Mesenteric fat pad (tissue), 1 donor: Measurements from ENCODE around the gene COL4A6. TPM values are rescaled to one million over a fixed set of nuclear protein-coding genes. Genes with fewer than 3 reads are reported as not detected.

Source experiments
- DNase-seq: peaks from one replicate; pipeline ENCODE4 v3.0.0-alpha.2; 2020; ENCODE audit warnings: low spot score
- total RNA-seq: library from RNA; stranded (reverse); fragmentation: NEBNext Ultra II Directional; extraction: Animal tissue kit (Norgen Biotek cat#: 25700); gene quantifications from one replicate; pipeline ENCODE4 v1.2.1, GENCODE V29; 2021
- donor health status: DM: yes; HTN: yes; CAD: no.

The COL4A6 gene
- total RNA-seq, 1 donor from 2014 or later = 0.16 TPM

GRCh38 chrX:108217876-108218275 lies 220.3 kb downstream of the COL4A6 start:
- DNase-seq = no peak

- DNase-seq = no peak
These were observed 221.2 kb downstream of the COL4A6 start for GRCh38 chrX:108216919-108217571.

- DNase-seq = no peak
These were observed 221.8 kb downstream of the COL4A6 start for GRCh38 chrX:108216405-108216804.

- no peak for DNase-seq
These were observed 226.9 kb downstream of the COL4A6 start for GRCh38 chrX:108211301-108211700.

- DNase-seq = no peak
These were observed 229.1 kb downstream of the COL4A6 start for GRCh38 chrX:108209006-108209554.

- no peak for DNase-seq
These were observed 234.7 kb downstream of the COL4A6 start for GRCh38 chrX:108203540-108203939.

GRCh38 chrX:108199691-108200090 lies 238.5 kb downstream of the COL4A6 start:
- DNase-seq = no peak

- no peak for DNase-seq
These were observed 239.2 kb downstream of the COL4A6 start for GRCh38 chrX:108199041-108199440.

GRCh38 chrX:108198420-108198819 lies 239.8 kb downstream of the COL4A6 start:
- DNase-seq = no peak

GRCh38 chrX:108186811-108187210 lies 251.4 kb downstream of the COL4A6 start:
- DNase-seq = no peak

- no peak for DNase-seq
These were observed 260.1 kb downstream of the COL4A6 start for GRCh38 chrX:108178143-108178498.

GRCh38 chrX:108177351-108178142 lies 260.7 kb downstream of the COL4A6 start:
- DNase-seq = no peak

- DNase-seq = no peak
These were observed 264.3 kb downstream of the COL4A6 start for GRCh38 chrX:108173874-108174273.

GRCh38 chrX:108171671-108172070 lies 266.6 kb downstream of the COL4A6 start:
- no peak for DNase-seq

GRCh38 chrX:108169768-108170167 lies 268.5 kb downstream of the COL4A6 start:
- DNase-seq = no peak

- DNase-seq = no peak
These were observed 269.1 kb downstream of the COL4A6 start for GRCh38 chrX:108168961-108169740.

- no peak for DNase-seq
These were observed 270.9 kb downstream of the COL4A6 start for GRCh38 chrX:108167211-108167872.

GRCh38 chrX:108165383-108166111 lies 272.7 kb downstream of the COL4A6 start:
- DNase-seq = no peak

GRCh38 chrX:108163333-108164082 lies 274.7 kb downstream of the COL4A6 start:
- no peak for DNase-seq

- no peak for DNase-seq
These were observed 276.0 kb downstream of the COL4A6 start for GRCh38 chrX:108162265-108162664.
